Urothelium cell line (cell line): ENCODE results near the gene DDX1.

Experiments used
- DNase-seq: peaks from one replicate; pipeline ENCODE4 v3.0.0; 2011; ENCODE audit warnings: low spot score, mixed read lengths
- FAIRE-seq: peaks from 2 replicates; lab custom pipeline; 2011; peaks lifted over from hg19 to GRCh38; lab: Jason Lieb, UNC

Gene DDX1

DNA sequence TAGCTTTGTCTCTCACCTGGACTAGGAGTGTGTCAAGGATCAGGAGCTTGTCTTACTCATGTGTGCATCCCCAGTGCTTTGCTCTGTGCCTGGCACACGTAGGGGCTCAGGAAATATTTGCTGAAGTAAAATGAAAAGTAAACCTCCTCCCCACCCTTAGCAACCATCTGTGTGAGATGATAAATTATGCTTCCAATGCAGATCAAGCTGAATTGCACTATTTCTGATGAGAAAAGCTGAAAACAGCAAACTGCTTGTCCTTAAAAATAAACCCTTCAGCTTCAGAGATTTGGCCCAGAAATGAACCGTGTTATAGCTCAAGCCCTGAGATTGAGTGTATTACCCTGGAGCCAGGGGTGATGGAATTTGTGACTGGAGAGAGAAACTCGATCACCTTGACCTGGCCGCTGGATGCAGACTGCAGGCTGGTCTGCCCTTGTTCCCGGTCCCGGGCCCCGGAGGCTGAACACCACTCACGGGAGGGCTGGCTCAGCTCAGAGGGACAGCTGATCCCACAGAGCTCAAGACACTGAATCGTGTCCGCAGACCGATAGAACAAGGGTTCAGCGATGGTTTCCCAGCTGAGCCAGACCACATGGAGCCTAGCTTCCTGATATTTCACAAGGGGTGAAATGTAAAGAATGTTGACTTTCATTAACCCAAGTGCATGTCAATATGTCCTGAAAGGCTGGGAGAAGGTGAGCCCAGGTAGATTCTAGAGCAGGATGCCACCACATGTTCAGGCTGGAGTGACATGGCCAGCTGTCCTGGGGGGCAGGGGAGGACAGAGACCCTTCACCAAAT is 50.5 kb downstream of the DDX1 start:
- DNase-seq (no peak), FAIRE-seq (no peak)

DNA sequence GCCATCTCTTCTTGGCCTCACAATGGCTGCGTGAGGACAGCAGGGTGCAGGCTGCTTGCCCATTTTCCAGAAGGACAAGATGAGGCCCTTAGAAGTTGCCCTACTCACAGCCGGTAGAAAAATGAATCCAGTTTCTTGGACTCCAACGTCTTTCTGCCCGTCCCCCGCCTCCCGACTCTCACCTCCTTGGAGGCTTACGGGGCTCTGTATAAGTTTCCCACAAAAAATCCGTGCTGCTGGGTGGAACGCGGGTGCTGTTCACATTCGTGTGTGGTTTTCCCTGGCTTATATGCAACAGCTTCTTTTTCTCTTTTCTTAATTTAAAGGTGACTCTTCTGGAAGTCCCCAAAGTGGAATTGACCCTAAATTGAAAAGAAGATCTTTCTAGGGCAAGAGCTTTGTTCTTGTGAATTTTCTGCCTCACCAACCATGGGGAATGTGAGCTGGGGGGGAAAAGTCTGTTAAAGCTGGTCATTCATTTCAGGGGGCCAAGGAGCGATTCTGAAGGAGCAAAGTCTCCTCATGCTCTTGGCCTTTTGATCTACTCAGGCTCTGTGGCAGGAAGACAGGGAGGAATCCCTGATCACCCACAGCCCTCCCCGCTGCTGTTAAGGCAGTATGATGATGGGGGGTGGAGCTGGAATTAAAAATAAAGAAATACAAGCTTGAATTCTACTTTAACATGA is 51.3 kb downstream of the DDX1 start:
- FAIRE-seq, result no peak
- no peak for DNase-seq

DNA sequence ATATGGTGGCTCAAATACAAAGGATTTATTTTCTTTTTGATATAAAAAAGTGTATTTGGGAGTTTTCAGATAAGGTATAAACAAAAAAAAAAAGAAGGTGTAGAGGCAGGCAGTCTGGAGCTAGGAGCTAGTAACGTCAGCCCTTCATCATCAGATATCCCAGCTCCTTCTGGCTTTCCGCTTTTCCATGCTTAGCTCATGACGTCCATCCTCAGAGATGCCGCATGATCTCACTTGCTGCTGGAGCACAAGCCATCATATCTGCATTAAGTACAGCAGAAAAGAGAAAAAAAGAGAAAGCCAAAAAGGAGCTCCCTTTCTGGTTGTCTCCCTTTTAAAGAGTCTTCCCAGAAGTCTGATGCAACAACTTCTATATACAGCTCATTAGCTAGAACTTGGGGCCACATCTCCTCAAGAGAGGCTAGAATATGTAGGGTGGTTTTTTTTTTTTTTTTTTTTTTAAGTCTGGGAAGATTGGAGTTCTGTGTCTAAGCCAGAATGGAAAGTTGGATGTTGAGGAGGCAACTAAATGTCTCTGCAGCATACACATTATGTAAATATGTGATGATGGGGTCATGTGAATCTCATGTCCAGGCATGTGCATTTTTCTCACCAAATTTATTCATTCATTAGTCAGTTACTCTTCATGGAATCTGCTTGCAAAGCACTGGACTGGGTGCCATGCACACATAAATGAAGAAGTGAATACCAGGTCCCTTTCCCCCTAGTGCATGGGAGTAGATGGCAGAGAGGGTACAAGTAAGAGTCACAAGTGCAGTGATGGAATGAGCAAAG is 52.3 kb downstream of the DDX1 start:
- no peak for FAIRE-seq
- DNase-seq, result no peak

DNA sequence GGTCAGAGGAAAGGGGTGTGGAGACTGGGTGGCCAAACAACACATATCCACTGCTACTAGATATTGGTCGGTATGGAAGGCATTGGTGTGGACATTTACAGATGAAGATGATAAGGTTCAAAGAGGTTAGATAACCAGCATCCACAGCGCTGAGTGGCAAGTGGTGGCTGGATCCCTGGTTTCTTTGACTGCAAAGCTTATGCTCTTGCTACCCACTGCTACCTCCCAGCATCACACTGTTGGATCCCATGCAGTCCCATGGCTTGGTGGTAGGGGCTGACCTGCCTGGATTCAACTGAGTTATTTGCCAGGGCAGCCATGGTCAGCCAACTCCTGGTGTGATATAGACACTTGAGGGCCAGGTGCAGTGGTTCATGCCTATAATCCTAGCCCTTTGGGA is 53.6 kb downstream of the DDX1 start:
- FAIRE-seq (no peak), DNase-seq (no peak)

DNA sequence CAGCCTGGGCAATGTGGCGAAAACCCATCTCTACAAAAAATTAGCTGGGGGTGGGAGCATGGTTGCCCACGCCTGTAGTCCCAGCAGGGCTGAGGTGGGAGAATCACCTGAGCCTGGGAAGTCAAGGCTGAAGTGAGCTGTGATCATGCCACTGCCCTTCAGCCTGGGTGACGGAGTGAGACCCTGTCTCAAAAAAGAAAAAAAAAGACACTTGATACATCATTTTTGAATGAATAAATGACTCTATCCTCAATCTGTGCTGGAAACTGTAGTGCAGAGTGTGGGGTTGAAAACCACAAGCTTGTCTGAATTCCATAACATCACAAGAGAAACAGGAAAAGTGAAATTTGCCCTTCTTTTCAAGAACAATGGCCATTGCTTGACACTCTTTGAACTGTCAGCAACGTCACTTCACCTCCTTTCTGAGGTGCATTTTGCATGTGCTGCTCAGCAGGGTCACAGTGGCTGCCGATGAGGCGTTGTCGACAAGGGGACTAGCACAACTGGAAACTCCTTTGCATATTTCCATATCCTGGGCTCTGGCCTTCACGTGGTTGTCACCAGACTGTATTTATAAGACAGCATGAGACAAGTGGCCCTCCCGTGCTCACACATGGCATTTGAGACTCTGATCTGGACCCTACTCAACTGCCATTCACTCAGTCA is 54.2 kb downstream of the DDX1 start:
- DNase-seq, result no peak
- no peak for FAIRE-seq

DNA sequence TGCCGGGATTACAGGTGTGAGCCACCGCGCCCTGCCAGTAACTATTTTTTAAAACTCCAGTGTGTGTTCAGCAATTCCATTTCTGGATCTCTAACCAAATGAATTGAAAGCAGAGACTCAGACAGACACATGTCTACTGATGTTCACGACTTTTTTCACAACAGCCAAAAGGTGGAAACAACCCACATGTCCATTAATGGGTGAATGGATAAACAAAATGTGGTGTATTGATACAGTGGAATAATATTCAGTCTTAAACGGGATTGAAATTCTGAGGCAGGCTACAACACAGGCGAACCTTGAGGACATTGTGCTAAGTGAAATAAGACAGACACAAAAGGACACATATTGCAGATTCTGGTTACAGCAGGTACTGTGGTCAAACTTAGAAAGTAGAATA is 55.0 kb downstream of the DDX1 start:
- FAIRE-seq (no peak), DNase-seq (no peak)

DNA sequence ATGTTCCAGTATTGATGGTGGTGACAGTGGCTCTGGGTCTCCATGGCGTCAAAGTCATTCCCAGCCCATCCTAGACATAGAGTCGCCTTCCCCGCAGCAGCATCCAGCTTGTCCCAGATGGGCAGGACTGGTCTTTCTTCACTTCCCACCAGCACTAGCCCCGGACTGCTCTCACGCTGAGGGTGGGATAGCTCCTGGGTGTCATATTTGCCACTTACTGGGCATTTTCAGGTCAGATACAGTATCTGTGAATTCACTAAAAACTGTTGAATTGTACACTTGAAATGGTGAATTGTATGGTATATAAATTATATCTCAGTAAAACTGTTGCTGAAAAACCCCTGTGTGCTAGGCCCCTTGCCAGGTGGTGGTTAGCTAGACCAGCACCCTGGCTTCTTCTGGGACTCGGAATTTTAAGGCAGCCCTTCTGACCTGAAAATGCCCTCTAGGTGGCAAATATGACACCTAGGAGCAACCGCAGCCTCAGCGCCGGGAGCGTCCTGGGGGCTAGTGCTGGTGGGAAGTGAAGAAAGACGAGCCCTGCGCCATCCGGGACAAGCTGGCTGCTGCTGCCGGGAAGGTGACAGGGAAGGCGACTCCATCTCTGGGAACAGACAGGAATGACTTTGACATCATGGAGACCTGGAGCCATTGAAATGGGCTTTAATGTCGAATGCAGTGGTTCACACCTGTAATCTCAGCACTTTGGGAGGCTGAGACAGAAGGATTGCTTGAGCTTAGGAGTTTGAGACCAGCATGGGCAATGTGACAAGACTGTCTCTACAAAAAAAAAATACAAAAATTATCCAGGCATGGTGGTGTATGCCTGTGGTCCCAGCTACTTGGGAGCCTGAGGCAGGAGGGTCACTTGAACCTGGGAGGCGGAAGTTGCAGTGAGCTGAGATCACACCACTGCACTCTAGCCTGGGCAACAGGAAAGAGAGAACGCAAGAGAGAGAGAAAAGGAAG is 56.2 kb downstream of the DDX1 start:
- DNase-seq, result no peak
- no peak for FAIRE-seq

DNA sequence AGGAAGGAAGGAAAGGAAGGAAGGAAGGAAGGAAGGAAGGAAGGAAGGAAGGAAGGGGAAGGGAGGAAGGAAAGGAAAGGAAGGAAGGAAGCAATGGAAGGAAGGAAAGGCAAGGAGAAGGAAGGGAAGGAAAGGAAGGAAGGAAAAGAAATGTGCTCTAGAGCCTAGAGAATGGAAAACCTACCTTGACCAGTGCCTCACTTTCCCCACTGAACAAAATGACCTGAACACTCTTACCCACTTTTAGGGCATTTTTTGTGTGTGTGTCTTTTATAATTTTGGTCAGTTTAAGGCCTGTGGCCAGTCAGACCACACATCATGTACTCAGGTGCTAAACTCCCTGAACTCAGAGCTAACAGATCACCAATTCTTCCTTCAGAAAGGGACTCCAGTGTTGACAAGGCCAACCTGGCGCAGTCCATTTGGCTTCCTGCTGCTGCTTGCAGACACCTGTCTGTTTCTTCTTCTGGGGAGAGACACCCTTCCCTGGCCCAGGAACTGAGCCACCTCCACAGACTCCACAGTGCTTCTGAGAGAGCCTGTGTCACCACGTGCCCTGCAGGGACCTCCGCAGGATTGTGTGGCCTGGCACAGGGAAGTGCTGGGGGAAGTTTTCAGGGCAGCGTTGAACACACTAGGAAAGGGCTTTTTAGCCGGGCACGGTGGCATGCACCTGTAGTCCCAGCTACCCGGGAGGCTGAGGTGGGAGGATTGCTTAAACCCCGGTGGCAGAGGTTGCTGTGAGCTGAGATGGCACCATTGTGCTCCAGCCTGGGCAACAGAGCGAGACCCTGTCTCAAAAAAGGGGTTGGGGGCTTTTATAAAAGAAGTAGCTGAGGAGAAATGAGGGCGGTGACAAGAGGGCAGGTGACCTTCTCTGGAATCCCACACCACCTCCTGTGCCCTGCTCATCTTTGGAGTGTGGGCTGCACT is 57.2 kb downstream of the DDX1 start:
- DNase-seq, result no peak
- FAIRE-seq, result no peak

DNA sequence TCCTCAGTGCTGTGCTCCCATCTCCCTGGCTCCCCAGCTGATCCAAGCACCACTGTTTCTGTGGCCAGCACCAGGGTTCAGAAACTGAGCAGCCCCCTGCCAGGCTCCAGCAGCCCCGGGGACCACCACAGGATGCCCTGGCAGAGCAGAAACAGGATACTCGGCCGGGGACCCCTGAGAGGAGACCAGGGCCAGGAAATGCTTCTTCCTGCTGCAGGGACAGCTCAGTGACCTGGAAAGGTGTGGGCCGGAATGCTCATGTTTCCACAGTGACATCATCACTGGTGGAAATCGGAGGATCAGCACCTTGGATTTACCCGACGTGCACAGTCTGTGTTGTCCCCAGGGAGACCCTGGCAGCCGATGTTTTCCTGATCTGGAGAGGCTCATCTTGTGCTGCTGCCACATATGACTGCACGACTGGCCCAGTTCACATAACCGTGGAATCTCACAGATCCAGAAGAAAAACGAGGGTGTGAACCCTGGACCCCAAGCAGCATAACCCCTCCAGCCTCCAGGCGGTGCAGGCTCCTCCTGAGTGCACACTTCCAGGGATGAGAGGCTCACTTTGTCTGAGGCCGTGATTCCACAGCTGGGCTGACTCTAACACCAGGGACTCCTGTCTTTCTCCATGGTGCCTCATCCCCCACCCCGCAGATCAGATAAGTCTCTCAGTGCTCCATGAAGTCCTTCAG is 58.0 kb downstream of the DDX1 start:
- FAIRE-seq, result peak; percentile 46
- no peak for DNase-seq

DNA sequence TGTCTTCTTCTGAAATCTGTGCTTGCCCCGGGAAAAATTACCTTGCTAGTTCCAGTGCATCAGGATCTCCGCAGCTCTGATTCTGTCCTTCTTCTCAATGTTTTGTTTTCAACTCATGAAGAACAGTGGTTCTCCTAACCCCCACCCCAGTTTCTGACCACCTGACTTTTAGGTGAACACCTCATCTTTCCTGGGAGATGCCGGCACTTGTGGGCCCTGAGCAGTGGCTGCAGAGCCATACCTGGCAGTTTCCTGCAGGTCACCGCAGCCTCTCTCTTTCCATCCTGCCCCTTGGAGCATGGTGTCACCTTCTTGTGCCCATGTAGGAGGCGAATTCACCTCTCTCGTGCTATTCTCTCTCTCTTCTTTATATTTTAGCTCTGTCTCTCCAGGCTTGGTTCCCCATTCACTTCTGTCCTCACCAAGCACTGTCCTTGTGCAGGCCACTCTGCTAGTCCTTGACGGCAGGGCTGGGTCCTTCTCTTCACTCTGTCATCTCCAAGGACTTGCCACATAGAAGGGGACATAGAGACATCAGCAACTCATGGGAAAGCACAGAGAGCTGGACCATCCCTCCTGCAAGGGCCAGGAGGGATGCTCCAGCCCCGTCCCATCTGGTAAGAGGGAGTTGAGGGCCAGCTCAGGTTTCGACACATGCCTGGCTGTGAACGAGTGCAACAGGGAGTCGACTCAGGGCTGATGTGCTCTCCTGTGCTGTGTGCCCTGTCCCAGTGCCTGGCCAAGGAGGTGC is 59.1 kb downstream of the DDX1 start:
- FAIRE-seq (no peak), DNase-seq (no peak)

DNA sequence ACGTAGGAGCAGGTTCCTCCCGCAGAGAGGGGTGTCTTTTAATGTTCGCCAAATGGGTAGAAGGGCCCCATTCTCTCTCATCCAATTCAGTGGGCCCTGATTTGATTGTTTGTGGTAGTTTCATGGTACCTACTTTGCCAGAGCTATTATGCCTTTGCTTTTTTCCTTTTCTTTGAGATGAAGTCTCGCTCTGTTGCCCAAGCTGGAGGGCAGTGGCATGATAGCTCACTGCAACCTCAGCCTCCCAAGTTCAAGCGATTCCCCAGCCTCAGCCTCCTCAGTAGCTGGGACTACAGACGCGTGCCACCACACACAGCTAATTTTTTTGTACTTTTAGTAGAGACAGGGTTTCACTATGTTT is 59.7 kb downstream of the DDX1 start:
- FAIRE-seq (no peak), DNase-seq (no peak)

DNA sequence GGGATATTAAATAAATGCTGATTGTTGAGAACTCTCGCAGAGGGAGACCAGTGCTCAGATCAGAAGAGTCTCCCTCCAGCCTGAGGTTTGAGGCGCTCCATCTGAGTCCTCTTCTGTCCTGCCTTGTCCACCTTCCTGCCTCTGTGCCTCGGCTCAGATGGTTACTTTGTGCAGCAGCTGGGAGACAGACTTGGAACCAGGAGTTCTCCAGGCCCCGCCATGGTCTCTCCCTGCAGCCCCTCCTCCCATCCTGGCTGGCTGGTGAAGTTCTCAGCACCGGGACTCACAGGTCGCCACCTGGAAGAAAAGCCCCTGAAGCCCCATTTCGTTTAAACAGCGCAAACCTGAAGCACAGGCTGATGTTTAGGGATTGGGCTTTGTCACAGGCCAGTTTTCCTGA is 60.6 kb downstream of the DDX1 start:
- FAIRE-seq (no peak), DNase-seq (no peak)

DNA sequence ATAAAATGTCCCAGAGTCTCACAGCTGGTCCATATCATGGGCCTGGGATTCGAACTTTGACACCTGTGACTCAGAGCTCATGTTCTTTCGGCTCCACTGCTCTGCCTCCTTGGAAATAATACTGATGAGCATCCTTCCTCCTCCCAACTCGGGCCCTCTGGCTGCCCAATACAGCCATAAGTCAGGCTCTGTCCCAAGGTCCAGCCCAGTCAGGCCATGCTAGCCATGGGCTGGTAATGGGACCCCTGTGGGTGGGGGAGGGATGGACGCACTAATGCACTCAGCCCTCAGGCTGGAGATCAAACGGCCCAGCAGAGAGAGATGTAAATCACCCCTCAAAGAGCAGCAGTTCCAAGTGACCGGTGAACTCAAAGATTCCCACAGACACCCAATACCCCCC is 61.1 kb downstream of the DDX1 start:
- no peak for FAIRE-seq
- DNase-seq, result no peak

DNA sequence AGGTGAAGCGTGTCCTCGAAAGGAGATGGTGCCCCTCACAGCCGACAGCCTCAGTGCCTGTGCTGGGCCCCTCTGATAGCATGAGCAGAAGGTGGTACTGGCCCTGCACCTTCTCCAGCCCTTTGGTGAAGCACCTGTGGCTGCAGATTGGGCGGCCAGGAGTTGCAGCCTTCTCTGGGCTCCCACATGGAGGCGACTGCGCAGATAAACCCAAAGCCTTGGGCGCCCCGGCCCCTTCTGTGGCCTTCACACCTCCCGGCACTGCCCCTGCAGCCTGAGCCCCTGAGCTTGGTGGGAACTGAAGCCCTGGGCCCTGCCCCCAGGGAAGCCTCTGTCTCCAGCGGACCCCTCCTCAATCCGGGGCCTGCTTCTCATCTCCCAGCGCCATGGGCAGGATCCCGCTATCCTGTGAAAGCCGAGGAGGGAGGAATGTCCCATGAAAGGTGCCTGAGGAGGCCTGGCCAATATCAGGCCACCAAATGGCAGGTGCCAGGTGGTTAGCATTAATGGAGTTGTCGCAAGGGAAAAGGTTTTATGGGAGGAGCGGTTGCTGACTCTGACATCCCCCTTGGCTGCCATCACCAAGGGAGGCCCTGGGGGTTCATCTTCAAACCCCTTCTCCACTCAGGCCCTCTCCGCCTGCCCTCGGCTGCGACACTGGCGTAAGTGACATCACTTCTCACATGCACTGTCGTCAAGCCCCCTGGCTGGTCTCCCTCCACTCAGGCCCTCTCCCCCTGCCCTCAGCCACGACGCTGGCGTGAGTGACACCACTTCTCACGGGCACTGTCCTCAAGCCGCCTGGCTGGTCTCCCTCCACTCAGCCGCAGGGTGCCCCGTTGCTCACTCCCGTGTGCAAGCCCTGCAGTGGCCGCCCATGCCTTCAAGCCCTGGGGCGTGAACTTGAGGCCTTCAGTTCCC is 62.4 kb downstream of the DDX1 start:
- FAIRE-seq (no peak), DNase-seq (no peak)

DNA sequence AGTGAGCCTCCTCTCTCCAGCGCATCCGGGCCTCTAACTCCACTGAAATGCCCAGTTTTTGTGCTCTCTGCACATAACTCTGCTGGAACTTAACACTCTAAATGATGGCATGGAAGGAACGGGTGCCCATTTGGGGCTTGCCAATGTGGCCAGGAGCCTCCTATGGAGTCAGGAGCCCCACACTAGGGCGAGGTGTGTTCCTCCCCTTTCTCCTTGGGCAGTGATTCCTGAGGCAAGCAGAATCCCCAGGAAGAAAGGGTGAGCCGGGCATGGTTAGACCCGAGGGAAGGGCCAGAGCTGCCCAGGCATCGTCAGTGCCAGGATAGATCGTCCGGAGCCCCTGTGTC is 63.0 kb downstream of the DDX1 start:
- DNase-seq (no peak), FAIRE-seq (no peak)

DNA sequence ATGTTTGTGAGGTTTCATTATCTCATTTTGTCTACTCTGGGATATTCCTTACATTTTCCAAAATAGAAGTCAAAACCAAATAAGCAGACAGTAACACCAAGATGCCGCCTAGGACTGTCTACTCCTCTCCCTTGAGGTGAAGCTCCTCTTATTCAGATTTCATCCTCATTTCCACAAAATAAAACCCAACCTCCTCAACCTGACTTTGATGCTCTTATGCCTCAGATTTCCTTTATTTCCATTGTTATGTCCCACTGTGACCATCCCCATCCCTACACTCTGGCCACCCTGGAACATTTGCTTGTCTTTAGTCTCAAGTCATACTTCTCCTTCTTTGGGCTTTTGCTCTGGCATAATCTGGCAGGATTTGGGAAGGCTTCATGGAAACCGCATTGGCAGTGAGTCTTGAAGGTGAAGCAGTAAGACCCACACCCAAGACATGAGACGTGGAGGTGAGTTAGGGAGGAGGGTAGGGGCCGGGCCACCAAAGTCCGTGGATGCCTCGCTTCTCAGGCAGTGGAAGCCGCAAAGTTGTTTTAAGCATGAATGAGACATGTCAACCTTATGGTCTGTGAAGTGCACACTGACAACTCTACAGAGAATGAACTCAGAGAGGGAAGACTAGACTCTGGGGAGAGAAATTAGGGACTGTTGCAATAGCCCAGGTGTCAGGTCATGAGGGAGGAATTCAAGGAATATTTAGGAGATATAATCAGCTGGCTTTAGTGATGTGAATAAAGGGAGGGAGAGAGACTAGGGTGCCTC is 63.6 kb downstream of the DDX1 start:
- no peak for FAIRE-seq
- no peak for DNase-seq
